HepG2 (cell line): ENCODE measurements around the gene SH2D5. TPM values are rescaled to one million over a fixed set of nuclear protein-coding genes. Genes with fewer than 3 reads are reported as not detected.

Experiments
- ATAC-seq: fragments of 200-7000 bp; cut with Tn5 transposase; 3 replicates; pipeline ENCODE4 v1.9.1; 2020; ENCODE audit warnings: mild to moderate bottlenecking, moderate library complexity
- BruUV-seq: library from RNA; stranded (reverse); fragments of 400-500 nt; replicated peaks from 2 replicates; lab custom pipeline; 2021; lab: Mats Ljungman, UMichigan
- CTCF ChIA-PET: fragments of 300-600 bp; formaldehyde crosslinking; extraction: SDS; loops from one replicate; lab custom pipeline; 2021; ENCODE audit warnings: low total read pairs, inconsistent platforms, low intra/inter-chr PET ratio; lab: Yijun Ruan, JAX
- POLR2A ChIA-PET: fragments of 350-600 bp; sonication (Branson Sonifier 250); formaldehyde crosslinking; loops from one replicate; lab custom pipeline; 2020; ENCODE audit warnings: antibody characterized with exemption, inconsistent platforms; lab: Yijun Ruan, JAX
- DNase-seq: peaks from one replicate; pipeline ENCODE4 v3.0.0-alpha.2; 2015; ENCODE audit warnings: low spot score
- FAIRE-seq: peaks from 3 replicates; lab custom pipeline; 2011; peaks lifted over from hg19 to GRCh38; lab: Jason Lieb, UNC
- H2AFZ ChIP-seq: one replicate; pipeline ENCODE4 v1.6.1; 2011; ENCODE audit warnings: low read length, inconsistent platforms
- H3K27ac ChIP-seq: fragments of 300-600 bp; 3 replicates; pipeline ENCODE4 v1.8.0; 2011; ENCODE audit warnings: mixed run types, mild to moderate bottlenecking, mixed read lengths, low read length, inconsistent platforms; ENCODE audit not compliant: insufficient read depth; ENCODE audit errors: extremely low read length
- H3K27me3 ChIP-seq, 2 experiments: fragments of 200-600 bp in 1 of 2; 2 replicates in 1 of 2; 3 replicates in 1 of 2; pipeline versions ENCODE4 v1.6.0 to v1.8.0; 2011; ENCODE audit warnings: low read length in 2 of 2, mild to moderate bottlenecking in 2 of 2, moderate library complexity in 2 of 2, inconsistent platforms in 1 of 2; ENCODE audit not compliant: insufficient read depth in 2 of 2, control insufficient read depth in 1 of 2
- H3K36me3 ChIP-seq, 2 experiments: fragments of 200-600 bp in 1 of 2; replicated peaks in 1 of 2; 2 replicates in 1 of 2; 3 replicates in 1 of 2; pipeline versions ENCODE4 v1.5.1 to v1.8.0; 2011; ENCODE audit warnings: low read length in 2 of 2, inconsistent platforms in 1 of 2; ENCODE audit not compliant: insufficient read depth in 2 of 2, control insufficient read depth in 1 of 2
- H3K4me1 ChIP-seq: 2 replicates; pipeline ENCODE4 v1.5.1; 2012; ENCODE audit warnings: low read length, inconsistent platforms; ENCODE audit not compliant: insufficient read depth
- H3K4me2 ChIP-seq: 2 replicates; pipeline ENCODE4 v1.6.0; 2011; ENCODE audit warnings: low read depth, low read length, inconsistent platforms
- H3K4me3 ChIP-seq, 3 experiments: fragments of 200-600 bp in 1 of 3; sonication (generic), shearing (Covaris generic) in 1 of 3; replicated peaks in 1 of 3; 2 replicates each; pipeline ENCODE4 v1.5.1; 2011 to 2016; ENCODE audit warnings: low read length in 3 of 3, inconsistent platforms in 2 of 3, low read depth in 2 of 3, mild to moderate bottlenecking in 2 of 3, control low read depth in 1 of 3, mixed read lengths in 1 of 3; ENCODE audit not compliant: insufficient read depth in 1 of 3
- H3K79me2 ChIP-seq: one replicate; pipeline ENCODE4 v1.6.1; 2011; ENCODE audit warnings: low read length, inconsistent platforms; ENCODE audit not compliant: insufficient read depth
- H3K9ac ChIP-seq: 2 replicates; pipeline ENCODE4 v1.6.0; 2011; ENCODE audit warnings: mild to moderate bottlenecking, low read depth, low read length, inconsistent platforms; ENCODE audit not compliant: insufficient read depth
- H3K9me3 ChIP-seq: 2 replicates; pipeline ENCODE4 v1.5.1; 2012; ENCODE audit warnings: mild to moderate bottlenecking, low read length
- H4K20me1 ChIP-seq: 2 replicates; pipeline ENCODE4 v1.6.0; 2011; ENCODE audit warnings: inconsistent platforms, mild to moderate bottlenecking, low read length, moderate library complexity; ENCODE audit not compliant: insufficient read depth
- ARID5B ChIP-seq: IDR thresholded peaks from 2 replicates; pipeline ENCODE4 v1.4.0; 2020; ENCODE audit warnings: mild to moderate bottlenecking, missing genetic modification reagents
- FOXA3 ChIP-seq: IDR thresholded peaks from 2 replicates; pipeline ENCODE4 v1.6.1; 2016; ENCODE audit warnings: missing genetic modification reagents, missing compliant biosample characterization
- HNF4A ChIP-seq: sonication (generic); formaldehyde crosslinking; IDR thresholded peaks from 2 replicates; pipeline ENCODE4 v1.4.0; 2020; ENCODE audit warnings: missing genetic modification reagents
- HOXA3 ChIP-seq: sonication (generic); formaldehyde crosslinking; IDR thresholded peaks from 2 replicates; pipeline ENCODE4 v1.5.0; 2020; ENCODE audit warnings: missing genetic modification reagents
- KMT2A ChIP-seq: sonication (generic); formaldehyde crosslinking; IDR thresholded peaks from 2 replicates; pipeline ENCODE4 v1.4.0; 2020; ENCODE audit warnings: missing genetic modification reagents
- NCOR1 ChIP-seq: fragments of 200-600 bp; sonication (generic); IDR thresholded peaks from 2 replicates; pipeline ENCODE4 v1.7.0; 2017; ENCODE audit warnings: antibody characterized with exemption, low read length, borderline replicate concordance
- RARA ChIP-seq: IDR thresholded peaks from 2 replicates; pipeline ENCODE4 v1.6.1; 2016; ENCODE audit warnings: missing genetic modification reagents, missing compliant biosample characterization
- SALL1 ChIP-seq: sonication (generic); formaldehyde crosslinking; IDR thresholded peaks from 2 replicates; pipeline ENCODE4 v1.8.0; 2022; ENCODE audit warnings: mild to moderate bottlenecking, missing genetic modification reagents
- ZFP91 ChIP-seq: sonication (generic); formaldehyde crosslinking; IDR thresholded peaks from 2 replicates; pipeline ENCODE4 v1.9.0; 2022; ENCODE audit warnings: missing genetic modification reagents, mild to moderate bottlenecking, borderline replicate concordance
- ZFY ChIP-seq: sonication (generic); formaldehyde crosslinking; IDR thresholded peaks from 2 replicates; pipeline ENCODE4 v1.4.0; 2020; ENCODE audit warnings: missing genetic modification reagents
- ZNF124 ChIP-seq: sonication (generic); formaldehyde crosslinking; IDR thresholded peaks from 2 replicates; pipeline ENCODE4 v1.4.0; 2020; ENCODE audit warnings: missing genetic modification reagents
- ZNF562 ChIP-seq: sonication (generic); formaldehyde crosslinking; IDR thresholded peaks from 2 replicates; pipeline ENCODE4 v1.8.0; 2022; ENCODE audit warnings: missing genetic modification reagents, borderline replicate concordance
- ZNF644 ChIP-seq: IDR thresholded peaks from 2 replicates; pipeline ENCODE4 v1.6.1; 2016; ENCODE audit warnings: low read depth
- ZNF790 ChIP-seq: sonication (generic); formaldehyde crosslinking; IDR thresholded peaks from 2 replicates; pipeline ENCODE4 v1.8.0; 2022; ENCODE audit warnings: missing genetic modification reagents, mild to moderate bottlenecking, borderline replicate concordance
- WGBS: methylation state at CpG from one replicate; pipeline ENCODE4 v1.1.6; 2017; ENCODE audit warnings: low lambda C conversion rate; 5-methylcytosine and 5-hydroxymethylcytosine counted together
- in situ Hi-C: cut with HindIII; loops from 2 replicates; pipeline ENCODE4 v1.10.0; 2017; ENCODE audit warnings: low pct_unique_long_range_greater_than_20kb; ENCODE audit not compliant: extremely low pct_ligation_motif_present
- intact Hi-C: fragments of 100-400 bp; cut with micrococcal nuclease; formaldehyde crosslinking; loops from one replicate; pipeline ENCODE4 v1.10.0; 2022; ENCODE audit not compliant: unreplicated experiment
- polyA plus RNA-seq, 8 experiments: library from polyadenylated mRNA; depleted of rRNA in 3 of 8; stranded (reverse) in 7 of 8; unstranded in 1 of 8; fragments of >200 nt; fragmentation: Illumina TruSeq in 4 of 8; extraction: Trizol in 4 of 8; gene quantifications; 2 replicates each; pipeline versions ENCODE4 v1.2.1 to v1.2.3, GENCODE V29; 2011 to 2016; ENCODE audit warnings: low read depth in 4 of 8, missing spikeins in 1 of 8, mixed read lengths in 1 of 8; ENCODE audit not compliant: insufficient read depth in 1 of 8
- total RNA-seq, 5 experiments: library from RNA; depleted of rRNA; stranded (reverse); fragments of >200 nt; fragmentation: Illumina TruSeq; extraction: Trizol; gene quantifications; 2 replicates each; pipeline ENCODE4 v1.2.3, GENCODE V29; 2016; ENCODE audit warnings: low read depth in 1 of 5
- TF ChIP-seq, protein P1 (sequence below): sonication (generic); formaldehyde crosslinking; conservative IDR thresholded peaks from 2 replicates; pipeline ENCODE4 v1.4.0; 2020; ENCODE audit warnings: mild to moderate bottlenecking, missing genetic modification reagents, moderate library complexity

Gene SH2D5
- total and polyA plus RNA-seq, 2 of the 13 experiments (the other 11 are each of a cell fraction or from before 2014, with no cell fraction given): 1.2 to 3.4 TPM

DNA sequence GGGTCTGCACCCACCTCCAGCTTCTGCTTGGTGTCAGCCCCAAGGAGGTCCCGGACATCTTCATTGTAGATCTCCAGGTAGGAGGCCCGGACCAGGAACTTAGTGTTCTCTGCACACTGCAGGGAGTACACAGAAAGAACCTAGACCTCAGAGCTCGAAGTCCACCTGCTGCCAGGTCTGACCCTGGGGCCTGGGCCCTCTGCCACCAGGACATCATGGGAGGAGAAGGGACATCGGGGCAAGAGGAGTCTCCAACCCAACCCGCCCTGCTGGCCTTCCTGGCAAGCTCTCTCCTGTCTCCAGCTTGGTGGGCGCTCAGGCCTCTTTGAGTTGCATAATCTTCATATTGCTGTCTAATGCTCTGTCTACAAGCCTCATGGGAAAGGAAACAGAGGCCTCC lies 19.1 kb downstream of the SH2D5 start:
- H3K4me2 ChIP-seq: peak overlapping the region; percentile 74
- H3K4me1 ChIP-seq: peaks cover 26% of the 10 kb centered on the region
- H3K9me3 ChIP-seq: no peaks in the 10 kb centered on the region
- no peaks in the 10 kb centered on the region for H3K36me3 ChIP-seq
- intact Hi-C loops (no loop called here), in situ Hi-C loops (no loop called here)
- H3K4me3 ChIP-seq: peak overlapping the region in 1 of 3 experiments; percentile 40; a peak in 1 of 6 replicates
- no peak overlapping the region for H3K27ac ChIP-seq
- H3K79me2 ChIP-seq: no peaks in the 10 kb centered on the region
- WGBS: 7% methylated on average over 3 of the region's 6 CpGs
- DNase-seq (peak; percentile 24), ATAC-seq (peak; percentile 61), FAIRE-seq (no peak)
- BruUV-seq: no TSS peak
- no peaks in the 10 kb centered on the region for H4K20me1 ChIP-seq
- H2AFZ ChIP-seq: peak overlapping the region; percentile 15
- POLR2A ChIA-PET: interaction anchor here (1.1 to 1.7 kb wide), 2 partner anchors 17 to 73 kb away, joined by 3 to 6 read pairs; partner anchors contain the start of gene HP1BP3
- no peak overlapping the region for H3K9ac ChIP-seq
- CTCF ChIA-PET: no interaction called here
- peaks cover 5 to 16% of the 10 kb centered on the region in 2 experiments; a peak in 4 of 5 replicates for H3K27me3 ChIP-seq
- TF ChIP-seq FOXA3 (CRISPR knock-in tag) (0 out of 2 replicates have a peak, but pooled peaks have one; percentile 8), NCOR1 (no peak), ZFP91 (CRISPR knock-in tag) (no peak), HOXA3 (peak; percentile 4; the same call in 1 of the 2 replicates), ARID5B (CRISPR knock-in tag) (0 out of 2 replicates have a peak, but pooled peaks have one; percentile 30), ZNF124 (no peak), RARA (CRISPR knock-in tag) (0 out of 2 replicates have a peak, but pooled peaks have one; percentile 17), ZFY (CRISPR knock-in tag) (0 out of 2 replicates have a peak, but pooled peaks have one; percentile 29), SALL1 (CRISPR knock-in tag) (peak; percentile 20; the same call in 1 of the 2 replicates), KMT2A (CRISPR knock-in tag) (no peak), ZNF790 (CRISPR knock-in tag) (no peak), ZNF562 (CRISPR knock-in tag) (no peak), ZNF644 (CRISPR knock-in tag) (0 out of 2 replicates have a peak, but pooled peaks have one; percentile 15), HNF4A (CRISPR knock-in tag) (peak; percentile 79)
- TF ChIP-seq, protein P1, sequence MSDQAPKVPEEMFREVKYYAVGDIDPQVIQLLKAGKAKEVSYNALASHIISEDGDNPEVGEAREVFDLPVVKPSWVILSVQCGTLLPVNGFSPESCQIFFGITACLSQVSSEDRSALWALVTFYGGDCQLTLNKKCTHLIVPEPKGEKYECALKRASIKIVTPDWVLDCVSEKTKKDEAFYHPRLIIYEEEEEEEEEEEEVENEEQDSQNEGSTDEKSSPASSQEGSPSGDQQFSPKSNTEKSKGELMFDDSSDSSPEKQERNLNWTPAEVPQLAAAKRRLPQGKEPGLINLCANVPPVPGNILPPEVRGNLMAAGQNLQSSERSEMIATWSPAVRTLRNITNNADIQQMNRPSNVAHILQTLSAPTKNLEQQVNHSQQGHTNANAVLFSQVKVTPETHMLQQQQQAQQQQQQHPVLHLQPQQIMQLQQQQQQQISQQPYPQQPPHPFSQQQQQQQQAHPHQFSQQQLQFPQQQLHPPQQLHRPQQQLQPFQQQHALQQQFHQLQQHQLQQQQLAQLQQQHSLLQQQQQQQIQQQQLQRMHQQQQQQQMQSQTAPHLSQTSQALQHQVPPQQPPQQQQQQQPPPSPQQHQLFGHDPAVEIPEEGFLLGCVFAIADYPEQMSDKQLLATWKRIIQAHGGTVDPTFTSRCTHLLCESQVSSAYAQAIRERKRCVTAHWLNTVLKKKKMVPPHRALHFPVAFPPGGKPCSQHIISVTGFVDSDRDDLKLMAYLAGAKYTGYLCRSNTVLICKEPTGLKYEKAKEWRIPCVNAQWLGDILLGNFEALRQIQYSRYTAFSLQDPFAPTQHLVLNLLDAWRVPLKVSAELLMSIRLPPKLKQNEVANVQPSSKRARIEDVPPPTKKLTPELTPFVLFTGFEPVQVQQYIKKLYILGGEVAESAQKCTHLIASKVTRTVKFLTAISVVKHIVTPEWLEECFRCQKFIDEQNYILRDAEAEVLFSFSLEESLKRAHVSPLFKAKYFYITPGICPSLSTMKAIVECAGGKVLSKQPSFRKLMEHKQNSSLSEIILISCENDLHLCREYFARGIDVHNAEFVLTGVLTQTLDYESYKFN (CRISPR knock-in tag): peak; percentile 35; the same call in 1 of the 2 replicates
